GM12864 (cell line): ENCODE measurements around the gene KRT85.

Experiments
- DNase-seq: peaks from one replicate; pipeline ENCODE4 v3.0.0-alpha.2; 2011; ENCODE audit warnings: low read depth
- H3K4me3 ChIP-seq: 2 replicates; pipeline ENCODE4 v1.5.1; 2011; ENCODE audit warnings: mild to moderate bottlenecking, low read depth, low read length, control low read depth
- CTCF ChIP-seq: IDR thresholded peaks from 2 replicates; pipeline ENCODE4 v1.5.1; 2011; ENCODE audit warnings: low read depth, mild to moderate bottlenecking, moderate library complexity, low read length, control low read depth, inconsistent platforms; ENCODE audit errors: missing control alignments

Gene KRT85

GRCh38 chr12:52352951-52353350 lies 14.3 kb downstream of the KRT85 start:
- no peak for DNase-seq
- TF ChIP-seq CTCF, result no peak
- H3K4me3 ChIP-seq, result no peak overlapping the region

GRCh38 chr12:52351196-52352059 lies 15.9 kb downstream of the KRT85 start:
- no peak for DNase-seq
- no peak overlapping the region for H3K4me3 ChIP-seq
- TF ChIP-seq CTCF, result no peak

- DNase-seq, result no peak
- no peak overlapping the region for H3K4me3 ChIP-seq
- TF ChIP-seq CTCF, result no peak
Observed at GRCh38 chr12:52350786-52351185, 16.5 kb downstream of the KRT85 start.

GRCh38 chr12:52350021-52350620 lies 17.2 kb downstream of the KRT85 start:
- no peak overlapping the region for H3K4me3 ChIP-seq
- DNase-seq, result no peak
- no peak for TF ChIP-seq CTCF

- no peak for DNase-seq
- no peak for TF ChIP-seq CTCF
- H3K4me3 ChIP-seq, result no peak overlapping the region
Observed at GRCh38 chr12:52349196-52349595, 18.1 kb downstream of the KRT85 start.

- DNase-seq, result no peak
- no peak for TF ChIP-seq CTCF
- H3K4me3 ChIP-seq, result no peak overlapping the region
Observed at GRCh38 chr12:52347551-52348510, 19.4 kb downstream of the KRT85 start.
